MM.1S (cell line): ENCODE results near the gene PCDH9.

Source experiments
- DNase-seq: peaks from one replicate; pipeline ENCODE4 v3.0.0-alpha.2; 2015
- H2AFZ ChIP-seq: fragments of 300-600 bp; sonication (generic); 2 replicates; pipeline ENCODE4 v1.6.0; 2016; ENCODE audit warnings: antibody characterized with exemption, low read length
- H3F3A ChIP-seq: fragments of 300-600 bp; sonication (generic); 2 replicates; pipeline ENCODE4 v1.6.1; 2016; ENCODE audit warnings: mild to moderate bottlenecking, antibody characterized with exemption, low read length, moderate library complexity, mixed read lengths; ENCODE audit not compliant: insufficient read depth
- H3K27ac ChIP-seq: fragments of 300-600 bp; sonication (generic); 2 replicates; pipeline ENCODE4 v1.5.1; 2016; ENCODE audit warnings: mild to moderate bottlenecking, low read length
- H3K27me3 ChIP-seq: fragments of 300-600 bp; sonication (generic); replicated peaks from 2 replicates; pipeline ENCODE4 v1.6.0; 2016; ENCODE audit warnings: low read length; ENCODE audit not compliant: insufficient read depth
- H3K36me3 ChIP-seq: fragments of 300-600 bp; sonication (generic); replicated peaks from 2 replicates; pipeline ENCODE4 v1.6.1; 2016; ENCODE audit warnings: mild to moderate bottlenecking, low read length, mixed read lengths; ENCODE audit not compliant: insufficient read depth
- H3K4me1 ChIP-seq: fragments of 300-600 bp; sonication (generic); 2 replicates; pipeline ENCODE4 v1.6.1; 2016; ENCODE audit warnings: low read length, mixed read lengths
- H3K4me2 ChIP-seq: fragments of 300-600 bp; sonication (generic); 2 replicates; pipeline ENCODE4 v1.6.0; 2016; ENCODE audit warnings: low read depth, low read length
- H3K4me3 ChIP-seq: fragments of 300-600 bp; sonication (generic); 2 replicates; pipeline ENCODE4 v1.5.1; 2016; ENCODE audit warnings: low read length, mixed read lengths
- H3K79me2 ChIP-seq: fragments of 300-600 bp; sonication (generic); 2 replicates; pipeline ENCODE4 v1.6.1; 2016; ENCODE audit warnings: mixed run types, low read length, mixed read lengths
- H3K9ac ChIP-seq: fragments of 300-600 bp; sonication (generic); 2 replicates; pipeline ENCODE4 v1.6.1; 2016; ENCODE audit warnings: low read length, mixed read lengths
- H3K9me2 ChIP-seq: fragments of 300-600 bp; sonication (generic); replicated peaks from 2 replicates; pipeline ENCODE4 v1.6.1; 2016; ENCODE audit warnings: mild to moderate bottlenecking, low read length, mixed read lengths; ENCODE audit not compliant: insufficient read depth
- H3K9me3 ChIP-seq: fragments of 300-600 bp; sonication (generic); replicated peaks from 2 replicates; pipeline ENCODE4 v1.6.1; 2016; ENCODE audit warnings: mild to moderate bottlenecking, low read length, mixed read lengths; ENCODE audit not compliant: insufficient read depth
- H4K20me1 ChIP-seq: fragments of 300-600 bp; sonication (generic); 2 replicates; pipeline ENCODE4 v1.6.1; 2016; ENCODE audit warnings: mild to moderate bottlenecking, low read length, moderate library complexity, mixed read lengths; ENCODE audit not compliant: insufficient read depth
- EZH2 ChIP-seq: fragments of 300-600 bp; sonication (generic); optimal IDR thresholded peaks from 2 replicates; pipeline ENCODE3; 2017; ENCODE audit warnings: low read depth, mild to moderate bottlenecking, antibody characterized with exemption, low read length, mixed read lengths
- EZH2phosphoT487 ChIP-seq: fragments of 300-600 bp; sonication (generic); IDR thresholded peaks from 2 replicates; pipeline ENCODE4 v1.6.1; 2018; ENCODE audit warnings: antibody characterized with exemption, low read length
- TF ChIP-seq, protein P1 (sequence below): fragments of 300-600 bp; sonication (generic); IDR thresholded peaks from 2 replicates; pipeline ENCODE4 v1.5.1; 2016; ENCODE audit warnings: antibody characterized with exemption, low read length, mixed read lengths

Gene PCDH9

DNA sequence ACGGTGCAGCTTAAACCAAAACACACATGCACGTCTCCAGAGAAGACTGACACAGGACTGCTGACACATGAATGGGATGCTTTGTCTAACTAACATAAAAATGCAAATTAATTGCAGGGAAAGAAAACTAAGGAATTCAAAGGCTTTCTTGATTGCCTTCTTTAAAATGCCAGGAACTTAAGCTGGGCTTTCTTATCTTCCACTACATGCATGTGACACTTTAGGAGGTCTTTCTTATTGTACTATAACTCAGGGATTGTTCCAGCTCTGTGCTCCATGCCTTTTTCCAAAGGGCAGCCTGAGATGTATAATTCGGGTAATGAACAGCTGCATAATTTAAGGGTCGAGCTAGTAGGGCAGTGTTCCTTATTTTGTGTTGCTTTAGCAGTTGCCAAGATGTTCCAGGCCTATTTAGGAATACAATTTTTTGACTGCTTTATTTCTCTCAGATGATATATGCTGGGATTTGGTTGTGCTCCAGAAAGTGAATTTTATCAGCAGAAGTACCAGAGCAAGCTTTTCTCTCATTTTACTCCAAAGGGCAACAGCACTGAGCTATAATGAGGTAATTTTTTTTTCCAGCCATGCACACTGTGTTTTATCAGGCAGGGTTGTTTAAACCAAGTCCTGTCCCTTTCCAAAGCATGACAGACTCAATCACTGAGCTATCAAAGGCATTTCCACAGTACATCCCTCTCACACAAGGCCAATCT, 885.2 kb downstream of the PCDH9 start:
- TF ChIP-seq, protein P1, sequence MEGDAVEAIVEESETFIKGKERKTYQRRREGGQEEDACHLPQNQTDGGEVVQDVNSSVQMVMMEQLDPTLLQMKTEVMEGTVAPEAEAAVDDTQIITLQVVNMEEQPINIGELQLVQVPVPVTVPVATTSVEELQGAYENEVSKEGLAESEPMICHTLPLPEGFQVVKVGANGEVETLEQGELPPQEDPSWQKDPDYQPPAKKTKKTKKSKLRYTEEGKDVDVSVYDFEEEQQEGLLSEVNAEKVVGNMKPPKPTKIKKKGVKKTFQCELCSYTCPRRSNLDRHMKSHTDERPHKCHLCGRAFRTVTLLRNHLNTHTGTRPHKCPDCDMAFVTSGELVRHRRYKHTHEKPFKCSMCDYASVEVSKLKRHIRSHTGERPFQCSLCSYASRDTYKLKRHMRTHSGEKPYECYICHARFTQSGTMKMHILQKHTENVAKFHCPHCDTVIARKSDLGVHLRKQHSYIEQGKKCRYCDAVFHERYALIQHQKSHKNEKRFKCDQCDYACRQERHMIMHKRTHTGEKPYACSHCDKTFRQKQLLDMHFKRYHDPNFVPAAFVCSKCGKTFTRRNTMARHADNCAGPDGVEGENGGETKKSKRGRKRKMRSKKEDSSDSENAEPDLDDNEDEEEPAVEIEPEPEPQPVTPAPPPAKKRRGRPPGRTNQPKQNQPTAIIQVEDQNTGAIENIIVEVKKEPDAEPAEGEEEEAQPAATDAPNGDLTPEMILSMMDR: no peak
- TF ChIP-seq EZH2: no peak
- TF ChIP-seq EZH2phosphoT487: no peak
- H3K4me1 ChIP-seq: no peaks in the 10 kb centered on the region
- H3K9me3 ChIP-seq: no peaks in the 10 kb centered on the region
- no peak overlapping the region for H3K4me3 ChIP-seq
- H3K36me3 ChIP-seq: no peaks in the 10 kb centered on the region
- H3K9ac ChIP-seq: no peak overlapping the region
- H3K4me2 ChIP-seq: no peak overlapping the region
- no peak for DNase-seq
- no peaks in the 10 kb centered on the region for H3K79me2 ChIP-seq
- H4K20me1 ChIP-seq: no peaks in the 10 kb centered on the region
- H3K27me3 ChIP-seq: no peaks in the 10 kb centered on the region
- no peaks in the 10 kb centered on the region for H3K9me2 ChIP-seq
- no peak overlapping the region for H2AFZ ChIP-seq
- no peak overlapping the region for H3K27ac ChIP-seq
- H3F3A ChIP-seq: no peaks in the 10 kb centered on the region

DNA sequence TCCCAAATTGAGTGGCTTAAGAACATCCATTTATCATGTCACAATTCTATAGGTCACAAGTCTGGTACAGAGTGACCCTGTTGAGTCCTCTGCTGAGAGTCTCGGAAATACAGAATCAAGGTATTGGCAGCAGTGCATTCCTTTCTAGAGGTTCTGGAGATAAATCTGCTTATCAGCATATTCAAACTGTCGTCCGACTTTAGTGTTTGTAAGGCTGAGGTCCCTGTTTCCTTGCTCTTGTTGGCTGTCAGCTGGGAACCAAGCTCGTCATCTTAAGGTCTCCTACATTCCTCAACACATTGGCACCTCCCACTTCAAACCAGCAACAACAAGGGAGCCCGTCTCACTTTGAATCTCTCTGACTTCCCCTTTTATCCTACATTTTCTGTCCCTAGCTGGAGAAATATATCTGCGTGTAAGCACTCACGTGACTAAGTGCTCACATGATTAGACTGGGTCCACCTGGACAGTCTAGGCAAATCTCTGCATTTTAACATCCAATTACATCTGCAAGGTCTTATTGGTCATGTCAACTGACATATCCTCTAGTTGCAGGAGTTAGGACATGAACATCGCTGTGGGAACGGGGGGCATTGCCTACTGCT, 886.8 kb downstream of the PCDH9 start:
- Histone ChIP-seq H2AFZ (no peak overlapping the region), H3F3A (no peaks in the 10 kb centered on the region), H3K4me3 (no peak overlapping the region), H3K27me3 (no peaks in the 10 kb centered on the region), H4K20me1 (no peaks in the 10 kb centered on the region), H3K4me2 (no peak overlapping the region), H3K9me3 (no peaks in the 10 kb centered on the region), H3K9me2 (no peaks in the 10 kb centered on the region), H3K79me2 (no peaks in the 10 kb centered on the region), H3K27ac (no peak overlapping the region), H3K4me1 (no peaks in the 10 kb centered on the region), H3K36me3 (no peaks in the 10 kb centered on the region), H3K9ac (no peak overlapping the region)
- TF ChIP-seq EZH2 (no peak), EZH2phosphoT487 (no peak)
- TF ChIP-seq, protein P1: no peak
- DNase-seq: no peak

DNA sequence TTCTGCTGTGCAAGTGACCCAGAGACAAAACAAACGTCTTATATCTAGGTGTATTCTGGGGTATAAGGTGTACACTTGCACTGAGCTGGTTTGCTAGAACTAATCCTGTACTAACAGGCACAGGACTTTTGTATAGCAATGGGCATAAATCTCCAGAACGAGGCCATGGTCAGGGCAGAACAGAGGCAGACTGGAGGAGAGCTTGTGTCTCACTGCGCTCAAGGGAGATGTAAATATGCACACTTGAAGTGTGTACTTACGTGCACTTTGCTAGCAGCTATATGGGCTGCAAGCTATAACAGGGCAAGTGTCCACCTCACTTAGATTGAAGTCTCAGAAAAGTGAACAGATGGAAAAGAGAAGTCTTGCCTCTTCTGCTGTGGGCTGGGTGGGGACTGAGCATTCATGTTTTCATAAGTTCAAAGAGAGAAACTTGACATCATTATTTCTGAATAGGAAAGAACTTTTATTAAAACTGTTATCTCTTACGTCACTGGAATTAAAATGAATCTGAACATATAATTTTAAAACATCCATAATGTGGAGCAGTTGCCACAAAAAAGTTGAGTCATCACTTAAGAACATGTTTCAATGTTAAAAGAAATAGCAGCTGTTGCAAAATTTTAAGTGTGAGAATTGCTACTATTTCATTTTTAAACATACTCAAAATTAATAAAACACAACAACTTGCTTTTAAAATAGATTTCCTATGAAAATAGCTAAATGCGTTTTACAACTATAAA, 888.3 kb downstream of the PCDH9 start:
- Histone ChIP-seq H2AFZ (no peak overlapping the region), H3K27me3 (no peaks in the 10 kb centered on the region), H4K20me1 (no peaks in the 10 kb centered on the region), H3K36me3 (no peaks in the 10 kb centered on the region), H3K4me1 (no peaks in the 10 kb centered on the region), H3K9me2 (no peaks in the 10 kb centered on the region), H3K9ac (no peak overlapping the region), H3K9me3 (no peaks in the 10 kb centered on the region), H3K4me2 (no peak overlapping the region), H3K27ac (no peak overlapping the region), H3F3A (no peaks in the 10 kb centered on the region), H3K79me2 (no peaks in the 10 kb centered on the region), H3K4me3 (no peak overlapping the region)
- no peak for TF ChIP-seq EZH2phosphoT487
- TF ChIP-seq EZH2: no peak
- TF ChIP-seq, protein P1: no peak
- DNase-seq: no peak
